Caki2 (cell line): ENCODE results near the gene MAD1L1. TPM values are rescaled to one million over a fixed set of nuclear protein-coding genes. Genes with fewer than 3 reads are reported as not detected.
"Not testable (repeated sequence)": the region's sequence is repeated elsewhere in the genome, so short reads cannot be mapped to it uniquely, and the experiment has no call there.

Source experiments
- DNase-seq: peaks from one replicate; pipeline ENCODE4 v3.0.0-alpha.2; 2015; ENCODE audit warnings: low read depth
- in situ Hi-C: cut with HindIII; loops from 2 replicates; pipeline ENCODE4 v1.10.0; 2016; ENCODE audit warnings: low sequenced_read_pairs, low pct_unique_long_range_greater_than_20kb, mixed read lengths
- total RNA-seq: library from RNA; depleted of rRNA; stranded (reverse); fragments of >200 nt; shearing (Covaris generic); gene quantifications from 2 replicates; pipeline ENCODE4 v1.2.3, GENCODE V29; 2014; ENCODE audit warnings: low replicate concordance

MAD1L1 gene
- total RNA-seq, 1 experiment from 2014 or later, result 123 TPM

DNA sequence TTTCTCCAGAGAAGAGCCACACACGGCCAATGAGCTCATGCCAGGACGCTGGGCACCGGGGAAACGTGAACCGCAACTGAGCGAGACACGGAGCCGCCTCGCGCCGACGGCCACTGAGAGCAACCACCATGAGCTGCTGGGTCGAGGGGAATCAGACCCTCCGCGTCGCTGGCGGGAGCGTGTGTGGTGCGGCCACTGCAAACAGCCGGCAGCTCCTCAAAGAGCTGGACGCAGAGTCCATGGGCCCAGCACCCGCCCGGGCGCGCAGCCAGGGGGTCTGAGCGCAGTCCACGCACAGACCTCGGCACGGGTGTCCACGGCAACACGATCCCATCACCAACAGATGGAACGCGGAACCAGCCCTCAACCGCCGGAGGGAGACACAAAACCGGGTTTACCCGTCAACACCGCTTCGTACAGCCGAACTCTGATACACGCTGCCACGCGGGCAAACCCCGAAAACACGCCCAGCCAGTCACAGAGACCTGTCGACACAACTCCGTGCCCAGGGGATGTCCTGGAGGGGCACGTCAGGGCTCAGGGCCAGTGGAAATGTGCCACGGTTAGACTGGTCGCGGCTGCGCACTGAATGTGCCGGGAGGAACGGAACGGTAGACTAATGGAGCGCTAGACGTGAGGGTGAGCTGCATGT is 415.6 kb downstream of the MAD1L1 start:
- in situ Hi-C loops, result no loop called here
- DNase-seq, result no peak

DNA sequence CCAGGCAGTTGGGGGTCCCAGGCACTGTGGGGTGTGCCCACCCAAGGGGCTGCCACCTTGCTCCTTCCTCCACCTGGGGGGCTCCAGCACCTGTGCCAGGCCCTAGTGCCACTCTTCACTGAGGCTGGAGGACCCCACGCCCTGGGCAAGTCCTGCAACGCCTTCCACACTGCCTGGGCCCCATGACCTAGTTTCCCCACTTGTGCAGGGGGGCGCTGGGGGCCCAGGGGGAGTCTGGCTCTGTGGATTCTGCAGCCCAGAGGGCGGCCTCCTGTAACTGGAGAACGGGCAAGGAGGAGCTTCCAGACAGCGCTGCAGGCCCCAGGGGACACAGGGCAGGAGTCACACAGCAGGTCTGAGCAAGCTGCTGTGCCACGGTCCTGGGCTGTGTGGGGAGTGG is 416.3 kb downstream of the MAD1L1 start:
- DNase-seq, in situ Hi-C loops: not testable (repeated sequence)

DNA sequence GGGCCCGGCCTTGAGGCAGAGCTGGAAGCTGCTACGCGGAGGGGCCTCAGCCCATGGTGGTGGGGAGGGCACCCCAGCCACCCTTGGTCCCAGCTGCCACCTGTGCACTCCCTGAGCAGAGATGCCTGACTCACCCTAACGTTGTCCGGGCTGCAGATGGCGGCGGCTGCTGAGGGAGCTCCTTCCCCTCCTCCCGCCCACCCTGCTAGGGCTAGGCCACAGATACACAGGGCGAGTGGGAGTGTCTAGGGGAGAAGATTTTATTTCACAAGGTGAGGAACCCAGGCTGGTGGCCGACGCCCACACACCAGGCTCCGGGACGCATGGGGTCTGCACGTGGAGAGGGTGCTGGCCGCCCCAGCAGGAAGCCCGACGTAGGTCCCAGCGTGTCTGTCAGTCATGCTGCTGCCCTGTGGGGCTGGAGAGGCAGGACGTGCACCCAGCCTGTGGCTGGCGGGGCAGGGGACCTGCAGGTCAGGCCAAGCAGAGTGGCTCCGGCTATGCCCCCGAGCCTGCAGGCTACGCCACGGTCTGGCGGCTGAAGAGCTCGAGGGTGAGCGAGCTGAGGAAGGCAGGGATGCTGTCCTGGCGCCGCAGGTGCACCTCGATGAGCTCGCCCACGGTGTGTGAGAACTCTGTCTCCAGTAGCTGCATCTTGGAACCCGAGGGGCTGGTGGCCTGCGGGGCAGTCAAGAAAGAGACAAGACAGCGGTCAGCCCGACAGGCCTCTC is 417.0 kb downstream of the MAD1L1 start:
- DNase-seq, in situ Hi-C loops: not testable (repeated sequence)

DNA sequence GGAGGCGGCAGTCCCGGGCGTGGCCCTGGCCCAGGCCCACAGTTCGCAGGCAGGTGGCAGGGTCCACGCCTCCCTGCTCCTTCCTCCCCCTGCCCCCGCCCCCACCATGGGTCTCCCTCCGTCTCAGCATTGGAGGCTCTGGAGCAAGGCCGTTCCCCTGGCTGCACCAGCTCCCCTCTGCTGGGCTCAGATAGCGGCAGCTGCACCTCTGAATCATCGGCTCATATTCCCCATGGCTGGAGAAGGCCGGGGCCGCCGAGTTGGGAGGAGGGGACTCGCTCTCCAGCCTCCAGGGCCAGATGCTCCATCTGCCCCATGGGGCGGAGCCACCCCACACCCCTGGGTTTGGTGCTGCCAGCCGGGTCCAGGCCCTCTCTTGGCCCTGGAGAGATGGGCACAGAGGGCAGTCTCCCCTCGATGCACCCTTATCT is 417.7 kb downstream of the MAD1L1 start:
- in situ Hi-C loops, result no loop called here
- no peak for DNase-seq

DNA sequence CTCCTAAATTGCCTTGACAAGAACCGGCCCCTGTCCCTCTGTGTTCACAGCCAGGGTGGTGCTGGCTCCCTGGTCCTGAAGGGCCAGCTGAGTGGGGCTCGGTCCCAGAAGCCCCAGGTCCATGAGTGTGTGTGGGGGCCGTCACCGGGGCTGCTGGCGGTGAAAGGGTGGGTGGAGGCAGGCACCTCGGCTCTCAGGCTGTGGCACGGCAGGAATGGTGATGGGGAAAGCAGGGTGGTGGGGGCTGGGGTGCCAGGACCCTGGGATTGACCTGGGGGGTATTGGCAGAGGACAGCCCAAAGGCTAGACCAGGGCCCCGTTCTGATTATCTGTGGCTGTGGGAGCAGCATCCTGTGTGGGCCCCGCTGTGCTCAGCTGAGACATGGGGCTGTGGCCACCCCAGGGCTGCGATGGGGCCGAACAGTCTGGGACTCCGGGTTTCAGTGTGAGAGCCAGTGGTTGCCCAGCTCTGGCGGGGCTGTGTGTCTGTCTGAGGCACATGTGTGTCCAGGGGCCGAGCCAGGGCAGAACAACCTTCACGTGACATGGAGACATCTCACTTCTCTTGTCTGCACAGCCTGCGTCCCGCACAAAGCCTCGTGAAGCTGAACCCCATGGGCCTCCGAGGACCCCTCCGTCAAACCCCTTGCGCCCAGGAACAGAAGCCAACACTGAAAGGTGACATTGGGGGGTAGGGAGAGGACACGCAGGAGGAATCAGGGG is 418.5 kb downstream of the MAD1L1 start:
- in situ Hi-C loops, result no loop called here
- no peak for DNase-seq

DNA sequence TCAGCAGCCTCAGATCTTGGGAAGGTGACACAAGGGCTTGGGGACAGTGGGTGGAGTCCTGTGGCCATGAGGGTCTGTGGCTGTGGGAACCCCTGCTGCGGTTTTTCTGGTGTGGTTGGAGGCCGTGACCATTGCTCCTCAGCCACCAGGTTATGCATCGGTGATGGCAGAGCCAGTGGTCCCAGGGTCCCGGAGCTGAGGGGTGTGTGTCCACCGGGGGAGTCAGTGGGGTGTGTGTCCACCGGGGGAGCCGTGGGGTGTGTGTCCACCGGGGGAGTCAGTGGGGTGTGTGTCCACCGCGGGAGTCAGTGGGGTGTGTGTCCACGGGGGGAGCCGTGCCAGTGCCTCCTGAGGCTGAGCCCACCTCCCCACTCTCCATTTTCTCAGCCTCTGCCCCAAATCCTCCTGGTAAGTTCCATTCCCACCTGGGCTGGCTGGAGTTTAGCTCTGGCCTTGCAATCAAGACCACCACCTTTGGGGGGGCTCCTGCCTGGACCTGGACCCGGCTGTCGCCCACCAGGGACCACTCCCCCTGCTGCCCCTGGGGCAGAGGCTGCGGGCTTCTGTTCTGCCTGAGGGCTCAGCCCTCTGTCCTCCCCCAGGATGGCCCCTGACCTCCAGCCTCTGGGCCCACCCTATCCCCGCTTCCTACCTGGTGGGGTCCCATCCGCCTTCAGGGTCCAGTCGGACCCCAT is 419.2 kb downstream of the MAD1L1 start:
- in situ Hi-C loops, result no loop called here
- no peak for DNase-seq

DNA sequence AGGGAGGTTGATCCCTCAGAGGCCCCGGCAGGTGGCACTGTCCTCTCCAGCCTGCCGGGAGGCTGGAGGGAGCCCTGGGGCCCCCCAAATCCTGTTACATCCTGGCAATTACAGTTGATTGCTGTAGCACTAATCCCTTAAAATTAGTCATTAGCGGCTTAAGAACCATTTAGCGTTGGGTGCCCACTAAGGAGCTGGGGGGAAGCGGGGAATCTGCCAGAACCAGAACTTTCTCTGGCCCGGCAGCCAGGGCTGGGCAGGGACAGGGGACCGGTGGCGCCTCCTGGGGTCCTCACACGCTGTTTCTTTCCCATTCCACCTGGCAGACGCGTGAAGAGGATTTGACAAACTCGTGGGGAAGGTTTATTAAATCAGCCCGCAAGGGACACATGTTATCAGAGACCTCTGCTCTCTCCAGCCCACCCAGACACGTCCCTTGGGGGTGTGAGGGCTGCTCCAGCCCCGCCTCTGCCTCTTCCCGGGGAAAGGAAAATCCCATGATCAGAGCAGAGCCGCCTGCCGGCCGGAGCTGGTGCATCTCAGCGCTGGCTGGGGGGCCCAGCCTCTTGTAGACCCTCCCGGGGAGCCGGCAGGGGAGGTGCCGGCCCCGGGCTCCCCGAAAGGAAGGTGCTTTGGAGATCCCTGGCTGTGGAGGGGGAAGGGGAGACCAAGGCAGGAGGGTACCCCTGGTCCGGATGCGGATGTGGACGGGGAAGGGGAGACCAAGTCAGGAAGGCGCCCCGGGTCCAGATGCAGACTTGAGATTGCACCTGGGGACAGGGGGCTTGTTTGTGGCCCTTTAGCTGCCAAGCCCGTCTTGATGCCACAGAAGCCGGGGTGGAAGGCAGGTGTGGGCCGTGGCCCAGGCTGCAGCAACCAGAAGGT is 420.0 kb downstream of the MAD1L1 start:
- no peak for DNase-seq
- in situ Hi-C loops, result no loop called here

DNA sequence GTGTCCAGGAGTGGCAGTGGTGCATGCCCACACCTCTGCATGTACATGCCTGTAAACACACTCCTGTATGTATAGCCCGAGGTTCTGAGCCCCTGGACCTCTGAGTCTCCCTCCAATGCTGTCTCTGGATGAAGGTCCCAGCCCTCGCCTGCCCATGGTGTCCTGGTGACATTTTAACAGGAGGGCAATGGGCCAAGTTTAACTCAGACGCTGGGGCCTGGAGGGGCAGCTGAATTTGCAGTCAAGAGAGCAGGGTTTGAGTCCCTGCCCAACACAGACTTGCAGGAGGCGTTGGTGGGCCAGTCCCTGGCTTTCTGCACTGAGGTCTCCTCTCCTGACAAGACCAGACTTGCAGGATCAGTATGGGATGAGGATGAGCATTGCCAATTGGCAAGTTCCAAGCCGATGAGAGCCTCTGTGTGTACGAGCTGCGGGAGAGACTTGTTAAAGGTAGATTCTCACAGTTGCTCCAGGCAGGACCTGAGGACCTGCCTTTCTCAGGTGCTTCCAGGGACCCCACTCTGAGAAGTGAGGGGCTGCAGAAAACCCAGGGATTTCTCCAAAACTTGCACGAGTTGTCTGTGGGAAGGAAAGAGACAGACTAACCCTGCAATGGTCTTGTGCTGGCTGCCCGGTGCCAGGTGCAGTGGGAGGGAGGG is 420.8 kb downstream of the MAD1L1 start:
- DNase-seq, result no peak
- in situ Hi-C loops, result no loop called here

DNA sequence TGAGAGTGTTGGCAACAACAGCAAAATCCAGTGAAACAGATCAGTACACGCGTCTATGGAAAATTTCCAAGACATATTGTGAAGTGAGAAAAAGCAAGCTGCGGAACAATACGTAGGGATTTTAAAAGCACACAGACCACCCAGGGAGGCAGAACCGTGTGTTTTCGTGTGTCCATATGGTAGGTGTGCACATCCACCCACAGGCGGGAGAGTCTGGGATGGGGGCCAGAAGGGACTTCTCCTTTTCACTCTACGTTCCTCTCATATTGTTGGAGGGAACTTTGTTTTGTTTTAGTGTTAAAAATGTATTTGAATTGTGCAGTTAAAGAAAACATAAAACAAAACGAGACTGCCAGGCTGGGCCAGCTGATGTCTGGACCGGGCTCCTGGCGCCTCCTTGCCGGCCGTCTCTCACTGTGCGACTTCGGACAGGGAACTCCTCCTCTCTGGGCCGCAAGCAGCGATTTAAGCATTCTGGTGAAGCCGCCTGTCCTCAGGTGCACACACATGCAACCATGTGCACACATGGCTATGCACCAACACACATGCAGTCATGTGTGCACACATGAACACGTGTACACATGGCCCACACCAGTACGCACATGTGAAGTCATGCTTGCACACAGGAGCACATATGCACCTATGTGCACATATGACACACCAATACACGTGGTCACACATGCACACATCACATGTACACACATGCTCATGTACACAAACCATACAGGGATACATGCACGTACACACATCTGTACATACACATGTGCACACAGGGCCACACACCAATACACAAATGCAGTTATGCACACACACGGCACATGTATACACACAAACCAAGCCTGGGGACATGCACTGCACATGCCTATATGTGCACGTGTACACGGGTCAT is 421.5 kb downstream of the MAD1L1 start:
- DNase-seq, result no peak
- in situ Hi-C loops, result no loop called here

DNA sequence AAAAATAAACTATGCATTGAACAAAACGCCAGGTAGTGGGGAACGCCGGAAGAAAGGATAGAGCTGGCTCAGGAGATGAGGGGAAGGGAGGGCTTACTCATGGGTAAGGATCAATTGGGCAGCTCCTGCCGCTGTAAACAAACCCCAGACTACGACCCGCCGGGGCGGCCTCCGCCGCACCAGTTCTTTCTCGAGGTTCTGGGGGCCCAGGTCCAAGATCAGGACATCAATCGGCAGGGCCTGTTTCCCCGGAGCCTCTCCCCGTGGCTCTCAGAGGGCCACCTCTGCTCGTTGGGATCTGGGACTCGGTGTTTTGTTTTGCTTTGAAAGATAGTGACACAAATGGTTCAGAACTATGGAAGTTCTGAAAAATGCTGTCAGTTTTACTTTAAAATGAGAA is 422.2 kb downstream of the MAD1L1 start:
- DNase-seq, result no peak
- in situ Hi-C loops, result no loop called here

DNA sequence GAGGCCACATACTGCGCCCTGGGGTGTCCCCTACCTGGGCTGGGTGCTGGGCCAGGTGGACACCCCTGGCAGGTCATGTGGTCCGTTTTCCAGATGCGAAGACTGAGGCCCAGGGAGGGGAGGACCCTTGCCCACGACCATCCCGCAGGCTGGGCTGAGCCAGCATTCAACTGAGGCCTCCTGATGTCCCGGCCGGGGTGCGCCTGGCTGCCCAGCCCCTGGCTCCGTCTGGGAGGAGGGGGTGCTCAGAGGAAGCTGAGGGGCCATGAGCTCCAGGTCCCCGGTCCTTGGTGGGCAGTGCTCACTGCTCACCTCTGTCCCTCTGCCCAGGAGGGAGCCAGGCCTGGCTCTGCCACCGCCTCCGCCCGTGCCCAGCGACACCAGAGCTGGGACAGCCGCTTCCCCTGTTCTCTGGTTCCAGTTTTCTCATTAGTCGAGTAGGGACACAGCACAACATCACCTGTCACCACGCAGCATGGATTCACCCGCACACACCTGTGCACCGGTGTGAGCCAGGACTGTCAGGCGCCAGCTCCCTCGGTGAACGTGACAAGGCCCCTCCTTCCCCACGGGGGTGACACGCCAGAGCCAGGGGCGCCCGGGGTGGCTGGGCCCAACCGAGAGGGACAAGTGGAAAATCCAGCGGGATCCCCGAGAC is 423.0 kb downstream of the MAD1L1 start:
- no peak for DNase-seq
- in situ Hi-C loops, result no loop called here

DNA sequence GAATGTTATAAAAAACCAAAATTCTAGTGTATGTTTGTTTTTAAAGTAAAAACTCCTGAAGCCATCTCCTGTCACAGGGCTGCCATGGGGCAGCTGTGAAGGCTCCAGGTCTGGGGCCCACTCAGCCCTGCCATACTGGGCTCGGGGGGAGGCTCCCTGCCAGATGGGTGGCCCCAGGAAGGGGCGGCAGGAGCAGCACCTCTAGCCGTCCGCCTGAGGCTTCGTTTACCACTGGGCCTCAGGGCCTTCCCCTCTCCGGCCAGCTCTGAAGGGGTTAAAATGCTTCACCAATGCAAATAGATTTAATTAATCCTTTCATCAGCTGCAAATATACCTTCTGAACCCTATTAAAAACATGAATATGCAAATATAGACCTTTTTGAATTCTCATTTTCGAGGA is 423.7 kb downstream of the MAD1L1 start:
- in situ Hi-C loops, result no loop called here
- no peak for DNase-seq

DNA sequence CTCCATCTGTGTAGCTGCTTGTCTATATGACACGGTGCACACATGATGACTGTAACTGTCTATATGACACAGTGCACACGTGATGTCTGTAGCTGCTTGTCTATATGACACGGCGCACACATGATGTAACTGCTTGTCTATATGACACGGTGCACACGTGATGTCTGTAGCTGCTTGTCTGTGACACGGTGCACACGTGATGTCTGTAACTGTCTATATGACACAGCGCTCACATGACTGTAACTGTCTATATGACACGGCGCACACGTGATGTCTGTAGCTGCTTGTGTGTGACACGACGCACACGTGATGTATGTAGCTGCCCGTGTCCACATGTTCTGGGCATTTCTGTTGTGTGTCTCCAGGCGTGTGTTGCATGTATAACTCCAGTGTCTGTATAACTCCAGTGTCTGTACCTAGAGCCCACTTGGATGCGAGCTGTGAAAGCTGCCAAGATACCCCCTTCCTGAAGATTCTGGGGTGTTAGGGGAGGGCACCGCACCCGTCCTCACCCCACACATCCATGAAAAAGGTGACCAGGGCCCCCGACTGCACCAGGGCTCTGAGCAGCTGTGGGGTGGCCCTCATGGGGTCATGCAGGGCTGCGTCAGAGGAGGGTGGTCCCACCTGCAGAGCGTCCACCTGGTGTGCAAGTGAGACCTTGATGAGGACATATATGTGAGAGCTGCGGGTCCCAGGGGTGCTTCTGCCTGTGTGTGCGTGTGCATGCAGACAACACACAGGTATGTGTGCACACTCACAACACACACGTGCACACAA is 424.7 kb downstream of the MAD1L1 start:
- in situ Hi-C loops, result no loop called here
- no peak for DNase-seq

DNA sequence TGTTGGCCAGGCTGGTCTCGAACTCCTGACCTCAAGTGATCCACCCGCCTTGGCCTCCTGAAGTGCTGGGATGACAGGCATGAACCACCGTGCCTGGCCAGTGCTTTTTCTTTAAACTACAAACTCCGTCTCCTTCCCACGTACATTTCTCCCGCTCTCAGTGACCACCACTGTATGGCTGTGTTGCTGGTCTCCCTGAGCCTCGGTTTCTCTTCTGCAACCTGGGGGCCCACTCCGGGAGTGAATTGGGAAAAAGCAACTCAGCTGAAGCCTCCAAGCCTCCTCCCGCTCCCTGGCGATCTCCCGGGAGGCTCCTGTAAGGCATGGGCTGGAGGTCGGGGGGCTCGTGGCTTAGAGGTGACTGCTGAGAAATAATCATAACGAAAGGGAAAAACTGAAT is 426.4 kb downstream of the MAD1L1 start:
- DNase-seq, result no peak
- in situ Hi-C loops, result no loop called here

DNA sequence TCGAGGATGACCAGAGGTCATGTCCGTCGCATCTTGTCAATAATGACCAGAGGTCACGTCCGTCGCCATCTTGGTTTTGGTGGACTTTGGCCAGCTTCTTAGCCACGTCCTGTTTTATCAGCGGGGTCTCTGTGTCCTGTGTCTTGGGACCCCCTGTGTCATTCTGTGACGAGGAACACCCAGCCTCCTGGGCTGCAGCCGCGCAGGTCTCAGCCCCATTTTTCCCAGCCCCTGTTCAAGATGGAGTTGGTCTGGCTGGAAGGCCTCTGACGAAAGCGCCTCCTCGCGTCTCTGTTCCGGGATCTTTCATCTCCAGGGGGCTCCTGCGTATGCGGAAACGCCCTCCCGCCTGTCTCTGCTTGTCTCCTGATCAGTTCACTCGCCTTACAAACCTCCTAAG is 428.4 kb downstream of the MAD1L1 start:
- in situ Hi-C loops, result no loop called here

More for the DNA sequence above, 428.4 kb downstream of the MAD1L1 start:
- DNase-seq, result no peak
